Suppressor macrophage treated with lipopolysaccharide for 1 hour (primary cell): Measurements from ENCODE around the gene UNC45A.

ENCODE experiments used
- DNase-seq, 3 donors: peaks; one replicate each; pipeline ENCODE4 v3.0.0-alpha.2; 2020 to 2022

UNC45A gene

GRCh38 chr15:90968434-90968833 lies 33.3 kb downstream of the UNC45A start:
- DNase-seq = no peak

DNA sequence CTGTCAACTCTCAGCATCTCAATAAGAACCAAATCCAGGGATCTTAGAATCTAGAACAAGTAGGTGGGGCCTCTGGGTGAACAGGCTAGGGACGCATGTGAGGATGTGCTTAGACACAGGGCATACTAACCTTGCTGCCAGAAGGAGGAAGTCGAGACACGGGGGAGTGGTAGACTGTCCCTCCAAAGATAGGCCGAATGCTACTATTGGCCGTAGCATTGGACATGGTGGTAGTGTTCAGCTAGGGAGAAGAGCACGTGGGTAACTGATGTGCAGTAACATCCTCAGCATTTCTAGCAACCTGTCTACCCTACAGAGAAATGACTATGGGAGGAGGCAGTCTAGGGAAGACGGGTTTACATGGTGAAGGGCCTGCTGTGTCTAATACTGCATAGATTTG lies 35.2 kb downstream of the UNC45A start:
- DNase-seq = no peak

DNA sequence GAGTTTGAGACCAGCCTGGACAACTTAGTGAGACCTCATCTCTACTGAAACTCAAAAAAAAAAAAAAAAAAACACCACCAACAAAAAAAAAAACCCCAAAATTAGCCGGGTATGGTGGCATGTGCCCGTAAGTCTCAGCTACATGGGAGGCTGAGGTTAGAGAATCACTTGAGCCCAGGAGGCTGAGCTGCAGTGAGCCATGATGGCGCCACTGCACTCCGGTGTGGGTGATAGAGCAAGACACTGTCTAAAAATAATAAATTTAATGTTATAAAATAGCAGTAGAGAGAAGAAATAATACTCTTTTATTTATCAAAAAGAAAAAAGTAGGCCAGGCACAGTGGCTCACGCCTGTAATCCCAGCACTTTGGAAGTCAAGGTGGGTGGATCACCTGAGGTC lies 37.0 kb downstream of the UNC45A start:
- no peak for DNase-seq

GRCh38 chr15:90974216-90974615 lies 39.1 kb downstream of the UNC45A start:
- DNase-seq = no peak

DNA sequence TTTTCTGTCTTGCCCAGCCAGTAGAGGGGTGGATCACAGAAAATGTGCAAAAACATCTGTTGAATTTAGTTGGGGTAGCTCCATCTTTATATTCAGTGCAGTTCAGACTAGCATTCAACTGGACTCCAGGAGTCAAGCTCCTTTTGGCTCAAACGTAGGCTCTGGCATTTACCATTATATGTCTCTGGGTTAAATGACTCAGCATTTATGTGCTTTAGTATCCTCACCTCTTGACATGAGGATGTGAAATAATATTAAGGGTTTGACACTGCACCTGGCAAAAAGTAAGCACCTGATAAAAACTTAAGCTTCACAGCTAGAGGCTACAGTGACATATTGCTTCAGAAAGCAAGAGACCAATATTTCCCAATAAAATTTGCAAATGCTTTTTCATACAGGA lies 44.5 kb downstream of the UNC45A start:
- no peak for DNase-seq

GRCh38 chr15:90981681-90982080 lies 46.6 kb downstream of the UNC45A start:
- peak in 1 of 3 donors; percentile 14 for DNase-seq

DNA sequence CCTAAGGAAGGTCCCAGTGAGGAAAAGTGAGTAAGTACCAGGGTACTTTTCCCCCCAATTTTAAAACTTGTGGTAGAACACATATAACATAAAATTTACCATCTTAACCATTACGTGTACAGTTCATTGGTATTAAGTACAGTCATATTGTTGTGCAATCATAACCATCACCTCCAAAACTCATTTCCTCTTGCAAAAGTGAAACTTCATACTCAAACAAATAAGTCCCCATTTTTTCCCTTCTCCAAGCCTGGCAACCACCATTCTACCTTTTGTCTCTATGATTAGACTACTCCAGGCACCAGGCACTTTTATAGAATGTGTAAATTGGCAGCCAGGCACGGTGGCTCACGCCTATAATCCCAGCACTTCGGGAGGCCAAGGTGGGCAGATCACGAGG lies 47.0 kb downstream of the UNC45A start:
- peak; percentile 54 to 86 (median 84) for DNase-seq

- no peak for DNase-seq
Observed at GRCh38 chr15:90986790-90987507, 51.9 kb downstream of the UNC45A start.

DNA sequence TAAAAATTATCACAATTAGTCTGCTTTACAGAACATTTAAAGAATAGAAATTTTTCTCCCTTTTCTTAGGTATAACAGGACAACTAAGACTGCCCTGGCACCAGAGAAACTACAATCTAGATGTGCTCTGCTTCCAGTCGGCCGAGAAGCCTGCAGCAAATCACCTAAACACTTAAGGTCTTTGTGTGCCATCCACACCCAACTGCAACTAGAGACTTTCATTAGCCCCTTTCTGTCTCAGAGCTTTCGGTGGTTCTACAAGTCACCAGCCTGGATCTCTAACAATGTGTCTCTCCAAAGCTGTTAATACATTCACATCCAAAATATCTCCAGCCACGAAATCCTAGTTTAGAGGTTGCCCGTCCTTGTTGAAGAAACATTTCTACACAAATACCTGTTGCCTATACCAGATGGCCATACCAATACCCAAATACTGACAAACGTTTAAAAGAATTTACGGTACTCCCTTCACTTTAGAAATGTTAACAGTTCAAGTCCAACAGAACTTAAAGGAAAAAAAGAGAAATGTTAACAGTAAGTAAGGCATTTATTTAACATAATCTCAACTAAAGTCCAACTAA lies 52.6 kb downstream of the UNC45A start:
- DNase-seq = no peak

DNA sequence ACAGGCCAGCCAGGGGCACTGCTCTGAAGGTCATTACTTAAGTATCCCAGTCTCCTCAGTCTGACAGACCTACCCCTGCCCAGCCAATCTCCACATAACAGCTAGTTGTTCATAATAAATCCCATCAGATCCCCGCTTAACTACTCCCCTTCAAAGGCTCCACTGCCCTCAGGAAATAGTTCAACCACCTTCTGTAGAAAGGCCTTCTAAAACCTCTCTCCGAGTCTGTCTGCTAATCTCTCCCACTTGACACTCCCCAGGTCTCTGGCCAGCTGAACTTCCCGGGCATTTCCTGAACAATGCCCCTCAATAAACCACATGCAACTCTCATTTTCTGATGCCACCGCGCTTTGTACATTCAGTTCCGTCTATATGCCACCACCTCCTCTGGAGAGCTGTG lies 53.2 kb downstream of the UNC45A start:
- peak in 2 of 3 donors; percentile 5 to 6 for DNase-seq

DNA sequence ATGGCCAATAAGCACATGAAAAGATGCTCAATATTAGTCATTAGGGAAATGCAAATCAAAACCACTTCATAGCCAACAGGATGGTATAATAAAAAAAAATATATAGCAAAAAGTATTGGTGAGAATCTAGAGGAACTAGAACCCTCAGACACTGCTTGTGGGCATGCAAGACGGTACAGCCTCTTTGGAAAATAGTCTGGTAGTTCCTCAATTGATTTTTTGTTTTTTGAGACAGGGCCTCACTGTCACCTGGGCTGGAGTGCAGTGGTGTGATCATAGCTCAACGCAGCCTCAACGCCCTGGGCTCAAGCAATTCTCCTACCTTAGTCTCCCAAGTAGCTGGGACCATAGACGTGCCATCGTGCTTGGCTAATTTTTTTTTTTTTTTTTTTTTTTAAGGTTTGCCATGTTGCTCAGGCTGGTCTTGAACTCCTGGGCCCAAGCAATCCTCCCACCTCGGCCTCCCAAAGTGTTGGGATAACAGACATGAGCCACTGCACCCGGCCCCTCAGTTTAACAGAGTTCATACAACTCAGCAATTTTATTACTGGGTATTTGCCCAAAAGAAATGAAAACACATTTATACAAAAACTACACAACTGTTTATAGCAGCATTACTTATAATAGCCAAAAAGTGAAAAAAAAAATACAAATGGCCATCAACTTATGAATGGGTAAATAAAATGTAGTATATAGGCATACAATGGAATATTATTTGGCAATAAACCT lies 54.1 kb downstream of the UNC45A start:
- DNase-seq = peak in 1 of 3 donors; percentile 5

DNA sequence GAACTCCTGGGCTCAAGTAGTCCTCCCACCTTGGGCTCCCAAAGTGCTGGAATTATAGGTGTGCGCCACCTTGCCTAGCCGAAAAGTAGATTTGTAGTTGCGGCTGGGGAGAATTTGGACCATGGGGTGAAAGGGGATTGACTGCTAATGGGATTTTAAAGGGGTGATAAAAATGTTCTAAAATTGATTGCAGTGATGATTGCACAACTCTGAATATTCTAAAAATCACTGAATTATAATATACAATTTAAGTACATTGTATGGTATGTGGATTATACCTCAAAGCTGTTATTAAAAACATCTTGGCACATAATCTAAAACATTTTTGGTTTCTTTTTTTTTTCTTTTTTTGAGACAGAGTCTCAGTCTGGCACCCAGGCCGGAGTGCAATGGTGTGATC lies 55.4 kb downstream of the UNC45A start:
- DNase-seq = no peak

DNA sequence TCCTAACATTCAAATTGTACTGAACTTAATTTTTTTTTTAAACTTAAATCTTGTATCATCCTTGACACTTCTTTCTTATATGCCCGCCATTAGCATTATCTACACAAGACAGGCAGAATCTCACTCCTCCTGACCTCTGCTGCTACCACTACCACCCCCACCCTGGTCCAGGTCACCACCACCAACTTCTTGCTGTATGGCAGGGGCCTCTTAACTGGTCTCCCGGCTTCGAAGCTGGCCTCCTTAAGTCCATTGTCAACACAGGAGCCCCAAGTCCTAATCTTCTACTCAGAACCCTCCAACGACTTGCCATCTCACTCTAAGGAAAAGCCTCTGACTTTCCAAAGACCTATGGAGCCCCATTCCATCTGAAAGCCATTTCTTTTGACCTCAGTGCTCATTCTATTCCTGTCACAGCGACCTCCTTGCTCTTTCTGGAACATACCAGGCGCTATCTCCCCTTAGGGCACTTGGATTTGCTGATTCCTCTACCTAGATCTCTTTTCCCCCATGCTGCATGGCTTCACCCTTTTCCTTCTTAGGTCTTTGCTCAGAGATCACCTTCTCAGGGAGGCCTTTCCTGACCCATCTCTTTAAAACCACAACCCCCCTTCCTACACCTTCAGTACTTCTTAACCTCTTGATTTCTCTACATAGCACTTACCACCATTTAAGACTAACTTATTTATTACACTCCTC lies 56.7 kb downstream of the UNC45A start:
- no peak for DNase-seq

- DNase-seq = peak in 2 of 3 donors; percentile 19 to 29
Observed at GRCh38 chr15:90994059-90994416, 59.0 kb downstream of the UNC45A start.

DNA sequence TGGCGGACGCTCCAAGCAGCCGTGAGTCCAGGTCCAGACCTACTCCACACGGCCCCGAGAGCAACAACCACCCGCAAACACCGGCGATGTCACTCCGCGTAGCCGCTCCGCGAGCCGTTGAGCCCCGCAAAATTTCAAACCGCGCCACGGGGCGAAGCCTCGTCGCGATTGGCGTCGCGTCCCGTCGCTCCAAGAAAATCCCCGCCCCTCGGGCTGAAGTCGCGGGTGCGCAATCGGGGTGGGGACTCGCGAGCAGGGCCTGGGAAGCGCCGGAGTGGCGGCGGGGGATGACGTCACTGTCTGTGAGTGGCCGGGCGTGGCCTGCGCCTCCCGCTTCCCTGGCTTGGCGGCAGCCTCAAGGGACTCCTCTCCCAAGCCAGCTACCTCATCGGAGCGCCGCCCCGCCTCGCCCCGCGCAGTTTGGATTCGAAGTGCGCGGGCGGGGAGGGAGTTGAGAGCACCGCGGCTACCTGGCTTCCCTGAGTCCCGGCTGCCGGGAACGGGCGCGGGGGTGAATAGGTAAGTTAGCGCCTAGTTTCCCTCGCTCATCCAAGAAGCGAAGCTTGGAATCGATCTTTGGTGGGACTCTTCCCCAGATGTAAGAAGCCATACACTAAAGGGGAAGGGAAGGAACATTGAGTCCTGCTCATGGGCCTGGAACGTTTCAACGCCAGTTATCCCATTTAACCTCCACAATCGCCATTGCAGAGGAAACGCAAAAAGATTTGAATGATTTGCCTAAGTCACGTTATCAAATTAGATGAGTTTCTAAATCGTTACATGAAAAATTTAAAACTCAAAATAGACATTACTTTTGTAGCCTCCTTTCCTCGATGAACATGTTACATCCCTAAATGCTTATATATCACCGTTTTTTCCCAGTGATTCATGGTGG lies 59.6 kb downstream of the UNC45A start, which contains the start of gene PRC1:
Gene PRC1, minus strand, starts transcription at position 119 of the 895 bp plus-strand sequence. Its CDS starts 118 bp downstream, at position 1.
- peak; percentile 99 to 100 (median 99) for DNase-seq

DNA sequence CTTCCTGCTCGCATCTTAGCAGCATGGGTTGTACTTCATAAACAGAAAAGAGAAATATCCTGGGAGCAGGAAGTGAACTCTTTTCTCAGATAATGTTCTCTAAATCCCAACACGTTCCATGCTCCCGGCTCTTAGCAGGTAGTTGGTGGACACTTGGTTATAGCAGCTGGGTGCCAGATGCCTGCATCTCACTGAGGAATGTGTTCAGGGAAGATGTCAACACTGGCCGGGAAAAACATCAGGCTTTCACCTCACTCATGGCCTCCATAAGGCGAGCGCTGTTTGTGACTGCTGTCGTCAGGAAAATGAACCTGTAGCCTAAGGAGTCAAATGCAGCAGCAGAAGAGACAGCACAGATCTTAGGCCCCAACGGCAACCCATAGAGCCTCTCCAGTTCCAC lies 63.7 kb downstream of the UNC45A start:
- DNase-seq = no peak

DNA sequence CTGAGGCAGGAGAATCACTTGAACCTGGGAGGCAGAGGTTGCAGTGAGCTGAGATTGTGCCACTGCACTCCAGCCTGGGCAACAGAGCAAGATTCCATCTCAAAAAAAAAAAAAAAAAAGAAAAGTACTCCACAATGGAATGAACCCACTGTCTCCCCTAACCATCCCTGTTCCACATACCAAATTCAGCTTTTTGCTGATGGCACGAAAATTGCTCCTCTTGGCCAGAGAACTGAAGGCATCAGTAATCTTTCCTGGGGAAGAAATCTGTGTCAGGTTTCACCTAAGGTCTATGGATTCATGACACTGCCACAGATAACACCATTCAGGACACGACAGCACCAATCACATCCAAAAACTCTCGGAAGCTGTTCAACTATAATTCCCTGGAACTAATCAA lies 66.1 kb downstream of the UNC45A start:
- no peak for DNase-seq
